ENCODE data around the gene ZNF624.

ZNF624 gene

GRCh38 chr17:16584273-16584995, 69.2 kb downstream of the ZNF624 start:
- TF ChIP-seq CTCF (IDR thresholded peaks at IDR 0.05; ENCODE audit: control extremely low read depth, extremely low read depth, low read depth, missing control alignments), result peak; percentile 74
- ChIA-PET CTCF (interaction anchor here (0.8 to 2.0 kb wide), 13 partner anchors 9 to 105 kb away, joined by 3 to 12 read pairs (median 3); partner anchors contain the start of genes CCDC144A and ZNF287), POLR2A (no interaction called here)
- DNase-seq (ENCODE audit: extremely low spot score), result peak; percentile 89

DNA sequence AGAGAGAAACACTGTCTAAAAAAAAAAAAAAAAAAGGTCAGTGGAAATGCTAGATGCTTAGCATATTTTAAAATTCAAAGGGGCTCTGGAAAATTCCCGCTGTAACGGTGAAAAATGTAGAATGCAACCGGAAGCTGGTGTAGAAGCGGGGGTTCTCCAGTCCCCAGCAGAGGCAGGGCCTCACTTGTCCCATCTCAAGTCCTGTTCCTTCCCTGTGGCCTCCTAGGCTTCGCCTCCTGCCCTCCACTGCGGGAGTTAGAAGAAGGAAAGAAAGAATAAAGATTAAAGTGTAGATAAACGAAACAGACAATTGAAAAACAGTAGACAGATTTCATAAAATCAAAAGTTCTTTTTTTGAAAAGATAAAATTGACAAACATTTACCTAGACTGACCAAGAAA, 69.9 kb downstream of the ZNF624 start:
- TF ChIP-seq CTCF (IDR thresholded peaks at IDR 0.05; ENCODE audit: control extremely low read depth, extremely low read depth, low read depth, missing control alignments), result no peak
- DNase-seq (ENCODE audit: extremely low spot score), result no peak
- ChIA-PET POLR2A (no interaction called here), CTCF (interaction anchor here (0.8 to 2.0 kb wide), 13 partner anchors 8 to 106 kb away, joined by 3 to 12 read pairs (median 3); partner anchors contain the start of genes CCDC144A and ZNF287)

- POLR2A ChIA-PET, result no interaction called here
- CTCF ChIA-PET, result interaction anchor here (0.6 to 2.1 kb wide), 3 partner anchors 13 to 37 kb away, joined by 3 to 7 read pairs (median 6); no protein-coding TSS in a partner anchor
- TF ChIP-seq CTCF (IDR thresholded peaks at IDR 0.05; ENCODE audit: control extremely low read depth, extremely low read depth, low read depth, missing control alignments), result no peak
- DNase-seq (ENCODE audit: extremely low spot score), result no peak
Observed at GRCh38 chr17:16573466-16573865, 80.2 kb downstream of the ZNF624 start.

Measured in GM10248 (cell line).